Measurements from ENCODE around the gene MYH7.

GRCh38 chr14:23454445-23454856 lies 19.0 kb upstream of the MYH7 start:
- no peak for TF ChIP-seq CTCF (IDR thresholded peaks at IDR 0.05)
- TF ChIP-seq POLR2A (IDR thresholded peaks at IDR 0.05) = no peak
